ENCODE measurements around the gene NPAS3. TPM values are rescaled to one million over a fixed set of nuclear protein-coding genes. Genes with fewer than 3 reads are reported as not detected.
A peak's percentile ranks its signal among the peaks of the same experiment; 100 is the strongest.

Gene NPAS3
- total and polyA plus RNA-seq, 2 of the 13 experiments (the other 11 are each of a cell fraction or from before 2014, with no cell fraction given): not detected

DNA sequence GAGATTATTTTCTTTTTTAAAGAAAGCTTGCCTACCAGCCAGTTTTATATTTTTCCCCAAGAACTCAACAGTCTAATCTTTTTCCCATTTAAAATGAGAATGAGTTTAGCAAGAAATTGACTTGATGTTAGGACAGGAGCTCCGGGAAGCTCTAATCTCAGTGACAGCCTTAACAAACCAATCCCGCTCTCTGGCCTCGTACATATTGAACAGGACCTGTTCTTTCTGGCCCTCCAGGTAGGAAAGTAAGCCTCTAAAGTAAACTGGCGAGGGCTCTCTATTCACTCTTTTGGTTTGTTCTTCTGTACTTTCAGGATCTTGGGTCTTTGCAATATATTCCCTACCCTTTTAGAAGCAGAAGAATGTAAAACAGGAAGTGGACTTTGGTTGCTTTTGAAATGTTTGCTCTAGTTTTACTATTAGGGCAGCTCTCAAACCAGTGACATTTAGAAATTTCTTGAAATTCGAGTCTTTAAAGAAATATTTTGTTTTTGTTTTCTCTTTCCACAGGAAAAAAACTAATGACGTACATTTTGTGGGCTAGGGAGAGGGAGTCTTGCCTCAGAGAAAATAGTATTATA lies 17.9 kb upstream of the NPAS3 start (continued):
- TF ChIP-seq CHD4 (IDR thresholded peaks at IDR 0.05; ENCODE audit: borderline replicate concordance, low read length): no peak
- TF ChIP-seq ZNF44 (CRISPR knock-in tag; IDR thresholded peaks at IDR 0.05): no peak
- no peak for TF ChIP-seq PCBP2 (optimal IDR thresholded peaks at IDR 0.05; ENCODE audit: low read depth, low read length, poor library complexity, severe bottlenecking)
- peak; percentile 40; the same call in 1 of the 2 replicates for TF ChIP-seq HNF4G (IDR thresholded peaks at IDR 0.05; ENCODE audit: borderline replicate concordance, low read depth, low read length)
- TF ChIP-seq HNF4G (CRISPR knock-in tag; IDR thresholded peaks at IDR 0.05; ENCODE audit: borderline replicate concordance, low read depth): no peak
- no peak for TF ChIP-seq RXRB (CRISPR knock-in tag; IDR thresholded peaks at IDR 0.05; ENCODE audit: borderline replicate concordance)

DNA sequence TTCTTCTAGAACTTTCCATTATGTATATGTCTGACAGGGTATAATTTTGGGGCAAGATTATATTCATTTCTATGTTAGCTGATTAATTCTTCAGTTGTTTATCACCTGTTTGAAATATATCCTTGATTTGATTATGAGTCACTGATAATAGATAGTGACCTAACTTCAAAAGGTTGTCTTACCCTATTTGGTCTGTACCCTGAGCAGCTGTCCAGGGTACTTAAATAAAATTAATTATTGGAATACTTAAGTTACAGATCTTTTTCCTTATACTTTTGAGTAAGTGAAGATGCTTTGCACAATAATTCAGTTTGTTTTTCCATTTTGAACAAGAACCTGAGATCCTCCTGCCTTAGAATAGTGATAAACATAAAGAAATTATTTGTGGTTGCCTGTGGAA lies 13.2 kb upstream of the NPAS3 start:
- H3K9ac ChIP-seq (ENCODE audit: insufficient read depth, low read depth, low read length): no peak overlapping the region
- ATAC-seq (no peak), DNase-seq (ENCODE audit: low spot score) (no peak), FAIRE-seq (no peak)
- POLR2A ChIA-PET: no interaction called here
- H4K20me1 ChIP-seq (ENCODE audit: insufficient read depth, low read length): no peaks in the 10 kb centered on the region
- H3K27me3 ChIP-seq (ENCODE audit: control insufficient read depth in 1 of 2, insufficient read depth in 2 of 2, low read length in 2 of 2): no peaks in the 10 kb centered on the region
- peaks cover 4% of the 10 kb centered on the region for H3K9me3 ChIP-seq (ENCODE audit: low read length)
- H3K79me2 ChIP-seq (ENCODE audit: insufficient read depth, low read length): no peaks in the 10 kb centered on the region
- H2AFZ ChIP-seq (ENCODE audit: low read length): no peak overlapping the region
- no peaks in the 10 kb centered on the region for H3K36me3 ChIP-seq (replicated peaks in 1 of 2; ENCODE audit: control insufficient read depth in 1 of 2, insufficient read depth in 2 of 2, low read length in 2 of 2)
- CTCF ChIA-PET (ENCODE audit: low intra/inter-chr PET ratio, low total read pairs): no interaction called here
- intact Hi-C loops (cut with micrococcal nuclease; ENCODE audit: unreplicated experiment) (no loop called here), in situ Hi-C loops (cut with HindIII; ENCODE audit: extremely low pct_ligation_motif_present, low pct_unique_long_range_greater_than_20kb) (no loop called here)
- H3K4me2 ChIP-seq (ENCODE audit: low read depth, low read length): no peak overlapping the region
- peaks cover 10% of the 10 kb centered on the region for H3K4me1 ChIP-seq (ENCODE audit: insufficient read depth, low read length)
- no peak overlapping the region for H3K27ac ChIP-seq (ENCODE audit: extremely low read length, insufficient read depth, low read length)
- no peak overlapping the region for H3K4me3 ChIP-seq (replicated peaks in 1 of 3; ENCODE audit: insufficient read depth in 1 of 3, low read depth in 2 of 3, low read length in 3 of 3)
- no TSS peak for BruUV-seq (replicated peaks)
- TF ChIP-seq CCDC6 (CRISPR knock-in tag; IDR thresholded peaks at IDR 0.05): no peak
- TF ChIP-seq SP5 (CRISPR knock-in tag; IDR thresholded peaks at IDR 0.05; ENCODE audit: borderline replicate concordance, low read depth): no peak
- TF ChIP-seq TOE1 (CRISPR knock-in tag; IDR thresholded peaks at IDR 0.05): no peak
- TF ChIP-seq ZNF543 (CRISPR knock-in tag; IDR thresholded peaks at IDR 0.05): no peak
- no peak for TF ChIP-seq ZBTB8A (CRISPR knock-in tag; IDR thresholded peaks at IDR 0.05; ENCODE audit: borderline replicate concordance, low read depth)
- TF ChIP-seq ZNF234 (CRISPR knock-in tag; conservative IDR thresholded peaks at IDR 0.05): no peak
- TF ChIP-seq, protein P1, sequence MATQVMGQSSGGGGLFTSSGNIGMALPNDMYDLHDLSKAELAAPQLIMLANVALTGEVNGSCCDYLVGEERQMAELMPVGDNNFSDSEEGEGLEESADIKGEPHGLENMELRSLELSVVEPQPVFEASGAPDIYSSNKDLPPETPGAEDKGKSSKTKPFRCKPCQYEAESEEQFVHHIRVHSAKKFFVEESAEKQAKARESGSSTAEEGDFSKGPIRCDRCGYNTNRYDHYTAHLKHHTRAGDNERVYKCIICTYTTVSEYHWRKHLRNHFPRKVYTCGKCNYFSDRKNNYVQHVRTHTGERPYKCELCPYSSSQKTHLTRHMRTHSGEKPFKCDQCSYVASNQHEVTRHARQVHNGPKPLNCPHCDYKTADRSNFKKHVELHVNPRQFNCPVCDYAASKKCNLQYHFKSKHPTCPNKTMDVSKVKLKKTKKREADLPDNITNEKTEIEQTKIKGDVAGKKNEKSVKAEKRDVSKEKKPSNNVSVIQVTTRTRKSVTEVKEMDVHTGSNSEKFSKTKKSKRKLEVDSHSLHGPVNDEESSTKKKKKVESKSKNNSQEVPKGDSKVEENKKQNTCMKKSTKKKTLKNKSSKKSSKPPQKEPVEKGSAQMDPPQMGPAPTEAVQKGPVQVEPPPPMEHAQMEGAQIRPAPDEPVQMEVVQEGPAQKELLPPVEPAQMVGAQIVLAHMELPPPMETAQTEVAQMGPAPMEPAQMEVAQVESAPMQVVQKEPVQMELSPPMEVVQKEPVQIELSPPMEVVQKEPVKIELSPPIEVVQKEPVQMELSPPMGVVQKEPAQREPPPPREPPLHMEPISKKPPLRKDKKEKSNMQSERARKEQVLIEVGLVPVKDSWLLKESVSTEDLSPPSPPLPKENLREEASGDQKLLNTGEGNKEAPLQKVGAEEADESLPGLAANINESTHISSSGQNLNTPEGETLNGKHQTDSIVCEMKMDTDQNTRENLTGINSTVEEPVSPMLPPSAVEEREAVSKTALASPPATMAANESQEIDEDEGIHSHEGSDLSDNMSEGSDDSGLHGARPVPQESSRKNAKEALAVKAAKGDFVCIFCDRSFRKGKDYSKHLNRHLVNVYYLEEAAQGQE (IDR thresholded peaks at IDR 0.05; ENCODE audit: borderline replicate concordance in 1 of 2, low read depth in 1 of 2, low read length in 2 of 2): peak; percentile 1 to 89; a peak in 3 of 4 replicates
- no peak for TF ChIP-seq MXD4 (CRISPR knock-in tag; IDR thresholded peaks at IDR 0.05)
- TF ChIP-seq, protein P2, sequence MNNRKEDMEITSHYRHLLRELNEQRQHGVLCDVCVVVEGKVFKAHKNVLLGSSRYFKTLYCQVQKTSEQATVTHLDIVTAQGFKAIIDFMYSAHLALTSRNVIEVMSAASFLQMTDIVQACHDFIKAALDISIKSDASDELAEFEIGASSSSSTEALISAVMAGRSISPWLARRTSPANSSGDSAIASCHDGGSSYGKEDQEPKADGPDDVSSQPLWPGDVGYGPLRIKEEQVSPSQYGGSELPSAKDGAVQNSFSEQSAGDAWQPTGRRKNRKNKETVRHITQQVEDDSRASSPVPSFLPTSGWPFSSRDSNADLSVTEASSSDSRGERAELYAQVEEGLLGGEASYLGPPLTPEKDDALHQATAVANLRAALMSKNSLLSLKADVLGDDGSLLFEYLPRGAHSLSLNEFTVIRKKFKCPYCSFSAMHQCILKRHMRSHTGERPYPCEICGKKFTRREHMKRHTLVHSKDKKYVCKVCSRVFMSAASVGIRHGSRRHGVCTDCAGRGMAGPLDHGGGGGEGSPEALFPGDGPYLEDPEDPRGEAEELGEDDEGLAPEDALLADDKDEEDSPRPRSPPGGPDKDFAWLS (CRISPR knock-in tag; IDR thresholded peaks at IDR 0.05; ENCODE audit: borderline replicate concordance): no peak
- TF ChIP-seq MIER2 (CRISPR knock-in tag; IDR thresholded peaks at IDR 0.05): peak; percentile 76
- TF ChIP-seq ZNF792 (CRISPR knock-in tag; IDR thresholded peaks at IDR 0.05): peak; percentile 81; the same call in 1 of the 2 replicates
- TF ChIP-seq ZNF260 (CRISPR knock-in tag; IDR thresholded peaks at IDR 0.05; ENCODE audit: borderline replicate concordance, low read depth): no peak

Data from HepG2 (cell line).